Lower leg skin (tissue), 4 donors: ENCODE results near the gene ARL8B. TPM values are rescaled to one million over a fixed set of nuclear protein-coding genes. Genes with fewer than 3 reads are reported as not detected.

Experiments
- DNase-seq, 2 donors: peaks; one replicate each; pipeline ENCODE4 v3.0.0-alpha.2; 2019; ENCODE audit warnings: low spot score in 2 of 2
- H3K4me3 ChIP-seq: fragments of 200-600 bp; sonication (generic); 2 replicates; pipeline ENCODE4 v1.5.1; 2017; ENCODE audit warnings: mild to moderate bottlenecking, low read depth; ENCODE audit not compliant: poor library complexity, severe bottlenecking
- CTCF ChIP-seq, 3 donors: fragments of 450-650 bp; IDR thresholded peaks; one replicate each; pipeline ENCODE4 v1.5.1; 2016; ENCODE audit warnings: antibody characterized with exemption in 3 of 3, mild to moderate bottlenecking in 3 of 3, moderate library complexity in 2 of 3
- POLR2A ChIP-seq, 2 donors: fragments of 450-650 bp; IDR thresholded peaks; one replicate each; pipeline ENCODE4 v1.6.1; 2016 to 2017; ENCODE audit warnings: antibody characterized with exemption in 2 of 2, mild to moderate bottlenecking in 1 of 2, moderate library complexity in 1 of 2
- WGBS, 2 donors: methylation state at CpG; one replicate each; pipeline ENCODE4 v1.1.5; 2018; 5-methylcytosine and 5-hydroxymethylcytosine counted together
- intact Hi-C: fragments of 100-400 bp; cut with DNase I; formaldehyde crosslinking; loops from one replicate; pipeline ENCODE4 v1.15.0; 2023; ENCODE audit warnings: low total_unique reads
- total RNA-seq, 4 donors: library from RNA; depleted of rRNA; stranded (reverse); fragments of >200 nt; gene quantifications; one replicate each; pipeline ENCODE4 v1.1.0, GENCODE V29; 2016

Gene ARL8B
- total RNA-seq, 4 donors from 2014 or later, result 62.1 to 90.5 (median 81.5) TPM

DNA sequence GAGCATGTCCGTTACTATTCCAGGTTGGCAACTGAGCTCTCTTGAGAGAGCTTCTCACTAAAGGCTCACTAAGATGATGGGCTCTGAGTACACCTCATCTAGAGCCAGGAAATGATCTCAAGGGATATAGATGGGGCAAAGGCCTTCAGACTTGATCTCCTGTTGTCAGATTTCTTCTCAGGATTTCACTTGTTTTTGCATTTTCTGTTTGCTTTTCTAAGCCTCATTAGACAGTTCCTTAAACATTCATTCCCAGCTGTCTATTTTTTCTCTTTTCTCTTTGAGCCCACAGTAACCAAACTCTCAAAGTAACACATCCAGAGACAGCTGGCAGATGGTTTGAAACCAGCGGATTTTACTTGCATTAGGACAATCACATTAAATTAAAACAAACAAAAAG is 28.4 kb upstream of the ARL8B start:
- intact Hi-C loops, result no loop called here
- DNase-seq, result no peak
- no peak overlapping the region for H3K4me3 ChIP-seq
- no peak for TF ChIP-seq POLR2A (IDR thresholded peaks at IDR 0.05)
- no peak for TF ChIP-seq CTCF (IDR thresholded peaks at IDR 0.05)
- 73 to 82% methylated on average over 2 of the region's 2 CpGs for WGBS, 2 donors

DNA sequence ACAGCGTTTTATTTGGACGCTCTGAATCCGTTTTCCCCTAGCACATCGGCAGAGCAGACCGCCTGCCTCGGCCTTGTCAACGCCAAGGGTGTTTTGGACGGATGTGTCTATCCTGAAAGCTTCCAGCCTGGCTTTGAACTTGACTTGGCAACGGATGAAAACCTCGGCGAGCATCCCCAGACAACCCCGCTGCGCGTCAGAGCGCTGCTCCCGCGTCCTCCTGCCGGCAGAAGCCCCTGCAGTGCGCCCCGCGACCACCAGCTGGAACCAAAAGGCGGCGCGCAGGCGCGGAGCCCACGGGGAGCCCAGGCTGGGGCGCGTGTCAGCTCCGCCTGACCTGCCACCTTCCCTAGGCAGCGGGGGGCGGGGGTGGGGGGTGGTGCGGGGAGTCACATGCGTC is 26.2 kb upstream of the ARL8B start:
- intact Hi-C loops, result no loop called here
- no peak overlapping the region for H3K4me3 ChIP-seq
- no peak for TF ChIP-seq POLR2A (IDR thresholded peaks at IDR 0.05)
- no peak for TF ChIP-seq CTCF (IDR thresholded peaks at IDR 0.05)
- WGBS, 2 donors, result 2 to 6% methylated on average over 15 to 34 of the region's 34 CpGs
- DNase-seq, result peak in 1 of 2 donors; percentile 82

DNA sequence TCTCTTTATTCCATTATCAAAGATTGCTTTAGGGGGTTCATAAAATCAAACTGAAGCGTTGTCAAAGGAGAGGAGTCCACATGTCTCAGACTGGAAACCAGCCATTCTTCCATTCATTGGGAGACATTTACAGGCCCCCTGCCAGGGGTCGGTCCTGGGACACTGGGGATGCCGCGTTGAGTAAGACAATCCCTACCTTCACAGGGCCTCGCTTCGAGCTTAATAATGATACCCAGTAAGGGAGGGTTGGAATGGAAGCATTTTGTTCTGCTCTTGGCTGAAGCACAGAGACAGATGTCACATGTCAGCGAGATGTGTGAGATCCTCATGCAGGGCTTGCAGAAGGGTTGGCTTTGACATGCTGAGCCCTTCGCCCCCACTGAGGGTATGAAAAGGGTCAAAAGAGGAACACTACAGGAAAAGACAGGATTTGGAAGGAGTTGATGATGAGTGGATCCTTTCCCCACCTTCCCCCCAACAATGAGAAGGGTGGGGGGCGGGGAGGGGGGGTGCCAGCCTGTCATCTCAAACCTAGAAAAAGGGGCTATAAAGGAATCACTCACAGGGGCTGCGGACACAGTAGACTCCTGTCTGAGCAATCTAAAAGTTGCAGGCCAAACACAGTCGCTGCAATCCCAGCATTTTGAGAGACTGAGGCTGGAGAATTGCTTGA is 25.6 kb upstream of the ARL8B start:
- 61 to 69% methylated on average over 11 of the region's 11 CpGs for WGBS, 2 donors
- intact Hi-C loops, result no loop called here
- no peak for DNase-seq
- TF ChIP-seq CTCF (IDR thresholded peaks at IDR 0.05) (no peak), POLR2A (IDR thresholded peaks at IDR 0.05) (no peak)
- H3K4me3 ChIP-seq, result no peak overlapping the region

GRCh38 chr3:5098346-5098745 is 23.7 kb upstream of the ARL8B start:
- no peak for TF ChIP-seq CTCF (IDR thresholded peaks at IDR 0.05)
- no peak for TF ChIP-seq POLR2A (IDR thresholded peaks at IDR 0.05)
- 70 to 71% methylated on average over 4 of the region's 4 CpGs for WGBS, 2 donors
- no peak overlapping the region for H3K4me3 ChIP-seq
- intact Hi-C loops, result no loop called here
- DNase-seq, result peak in 1 of 2 donors; percentile 37

GRCh38 chr3:5102532-5102931 is 19.6 kb upstream of the ARL8B start:
- no peak for DNase-seq
- no peak overlapping the region for H3K4me3 ChIP-seq
- TF ChIP-seq POLR2A (IDR thresholded peaks at IDR 0.05), result no peak
- no peak for TF ChIP-seq CTCF (IDR thresholded peaks at IDR 0.05)
- intact Hi-C loops, result no loop called here
- 79 to 81% methylated on average over 3 of the region's 3 CpGs for WGBS, 2 donors

- TF ChIP-seq POLR2A (IDR thresholded peaks at IDR 0.05), result no peak
- no peak for TF ChIP-seq CTCF (IDR thresholded peaks at IDR 0.05)
- intact Hi-C loops, result no loop called here
- DNase-seq, result no peak
- 81 to 87% methylated on average over 3 of the region's 3 CpGs for WGBS, 2 donors
- no peak overlapping the region for H3K4me3 ChIP-seq
These were observed 18.3 kb upstream of the ARL8B start for GRCh38 chr3:5103743-5104142.
